ENCODE measurements around the gene CEBPG.

- TF ChIP-seq CTCF (IDR thresholded peaks at IDR 0.05), result no peak
- TF ChIP-seq POLR2A (IDR thresholded peaks at IDR 0.05), result no peak
Observed at GRCh38 chr19:33403973-33404304, 30.4 kb downstream of the CEBPG start.
